A673 (cell line): Measurements from ENCODE around the gene HBA1.

Experiments used
- CTCF ChIP-seq: fragments of 300-800, 200-600 bp; sonication (generic); conservative IDR thresholded peaks from 2 replicates; pipeline ENCODE4 v1.5.1; 2017; ENCODE audit warnings: low read depth, mild to moderate bottlenecking, antibody characterized with exemption, low read length, moderate library complexity, mixed read lengths
- EZH2 ChIP-seq: fragments of 200-600 bp; sonication (generic); IDR thresholded peaks from 2 replicates; pipeline ENCODE4 v1.6.1; 2017; ENCODE audit warnings: borderline replicate concordance, low read depth, mild to moderate bottlenecking, mixed read lengths, antibody characterized with exemption, low read length; ENCODE audit not compliant: poor library complexity, severe bottlenecking

- TF ChIP-seq EZH2: no peak
- no peak for TF ChIP-seq CTCF
Measured at GRCh38 chr16:193441-193840, 17.0 kb downstream of the HBA1 start.
